Sigmoid colon (tissue), 4 donors: ENCODE results near the gene RPL13A.

Source experiments
- EP300 ChIP-seq, 4 donors: sonication (generic); formaldehyde crosslinking; IDR thresholded peaks; one replicate each; pipeline ENCODE4 v1.6.1; 2017; ENCODE audit warnings: antibody characterized with exemption in 4 of 4
- POLR2A ChIP-seq, 2 donors: fragments of 450-650 bp; IDR thresholded peaks; one replicate each; pipeline ENCODE4 v1.6.1; 2016; ENCODE audit warnings: antibody characterized with exemption in 2 of 2, mild to moderate bottlenecking in 2 of 2, moderate library complexity in 2 of 2
- POLR2AphosphoS5 ChIP-seq, 4 donors: sonication (generic); formaldehyde crosslinking; IDR thresholded peaks; one replicate each; pipeline ENCODE4 v1.6.1; 2017; ENCODE audit warnings: antibody characterized with exemption in 4 of 4
- TF ChIP-seq, protein P1 (sequence below), 4 experiments: fragments of 450-650 bp in 3 of 4; fragments of 200-600 bp in 1 of 4; IDR thresholded peaks; one replicate each; pipeline ENCODE4 v1.5.1; 2016 to 2019; ENCODE audit warnings: antibody characterized with exemption in 4 of 4, mild to moderate bottlenecking in 3 of 4, moderate library complexity in 2 of 4

DNA sequence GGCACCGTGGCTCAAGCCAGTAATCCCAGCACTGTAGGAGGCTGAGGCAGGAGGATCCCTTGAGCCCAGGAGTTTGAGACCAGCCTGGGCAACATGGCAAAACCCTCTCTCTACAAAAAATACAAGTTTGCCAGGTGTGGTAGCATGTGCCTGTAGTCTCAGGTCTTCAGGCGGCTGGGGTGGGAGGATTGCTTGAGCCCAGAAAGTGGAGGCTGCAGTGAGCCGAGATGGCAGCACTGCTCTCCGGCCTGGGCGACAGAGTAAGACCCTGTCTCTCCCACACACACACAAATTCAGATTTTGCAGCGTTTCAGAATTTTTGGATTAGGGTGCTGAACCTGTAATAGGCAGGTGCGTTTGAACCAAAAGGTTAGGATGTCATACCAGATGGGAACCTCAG lies 11.1 kb downstream of the RPL13A start:
- TF ChIP-seq, protein P1, sequence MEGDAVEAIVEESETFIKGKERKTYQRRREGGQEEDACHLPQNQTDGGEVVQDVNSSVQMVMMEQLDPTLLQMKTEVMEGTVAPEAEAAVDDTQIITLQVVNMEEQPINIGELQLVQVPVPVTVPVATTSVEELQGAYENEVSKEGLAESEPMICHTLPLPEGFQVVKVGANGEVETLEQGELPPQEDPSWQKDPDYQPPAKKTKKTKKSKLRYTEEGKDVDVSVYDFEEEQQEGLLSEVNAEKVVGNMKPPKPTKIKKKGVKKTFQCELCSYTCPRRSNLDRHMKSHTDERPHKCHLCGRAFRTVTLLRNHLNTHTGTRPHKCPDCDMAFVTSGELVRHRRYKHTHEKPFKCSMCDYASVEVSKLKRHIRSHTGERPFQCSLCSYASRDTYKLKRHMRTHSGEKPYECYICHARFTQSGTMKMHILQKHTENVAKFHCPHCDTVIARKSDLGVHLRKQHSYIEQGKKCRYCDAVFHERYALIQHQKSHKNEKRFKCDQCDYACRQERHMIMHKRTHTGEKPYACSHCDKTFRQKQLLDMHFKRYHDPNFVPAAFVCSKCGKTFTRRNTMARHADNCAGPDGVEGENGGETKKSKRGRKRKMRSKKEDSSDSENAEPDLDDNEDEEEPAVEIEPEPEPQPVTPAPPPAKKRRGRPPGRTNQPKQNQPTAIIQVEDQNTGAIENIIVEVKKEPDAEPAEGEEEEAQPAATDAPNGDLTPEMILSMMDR (IDR thresholded peaks at IDR 0.05) = no peak
- TF ChIP-seq POLR2AphosphoS5 (IDR thresholded peaks at IDR 0.05) (no peak), POLR2A (IDR thresholded peaks at IDR 0.05) (no peak), EP300 (IDR thresholded peaks at IDR 0.05) (no peak)
